ENCODE results near the gene LGALS1.
A peak's percentile ranks its signal among the peaks of the same experiment; 100 is the strongest.

The LGALS1 gene

GRCh38 chr22:37674951-37675929 lies at the start of gene LGALS1:
LGALS1 (plus strand) TSS chr22:37675636; CDS start chr22:37675703, 67 bp downstream.
- DNase-seq = peak; percentile 65

- no peak for DNase-seq
Observed at GRCh38 chr22:37625737-37626136, 49.7 kb upstream of the LGALS1 start.

DNA sequence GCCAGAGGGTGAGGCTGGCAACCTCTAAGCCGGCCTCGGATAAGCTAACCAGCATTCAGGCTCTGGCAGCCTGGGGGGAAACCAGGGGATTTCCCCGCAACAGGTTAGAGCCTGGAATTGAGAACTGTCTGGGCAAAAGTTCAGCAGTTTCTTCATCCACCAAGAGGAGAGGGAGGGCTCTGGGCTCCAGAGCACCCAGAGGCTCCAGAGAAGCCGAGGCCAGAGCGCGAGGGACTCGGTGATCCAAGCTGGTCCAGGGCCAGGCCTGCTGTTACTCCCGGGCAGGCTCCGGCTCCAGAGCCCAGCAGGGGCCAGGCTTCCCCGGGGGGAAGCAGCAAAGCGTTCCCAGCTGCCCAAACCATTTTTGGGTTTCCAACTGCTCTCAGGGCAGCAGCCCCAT lies 49.3 kb upstream of the LGALS1 start:
- no peak for DNase-seq

DNA sequence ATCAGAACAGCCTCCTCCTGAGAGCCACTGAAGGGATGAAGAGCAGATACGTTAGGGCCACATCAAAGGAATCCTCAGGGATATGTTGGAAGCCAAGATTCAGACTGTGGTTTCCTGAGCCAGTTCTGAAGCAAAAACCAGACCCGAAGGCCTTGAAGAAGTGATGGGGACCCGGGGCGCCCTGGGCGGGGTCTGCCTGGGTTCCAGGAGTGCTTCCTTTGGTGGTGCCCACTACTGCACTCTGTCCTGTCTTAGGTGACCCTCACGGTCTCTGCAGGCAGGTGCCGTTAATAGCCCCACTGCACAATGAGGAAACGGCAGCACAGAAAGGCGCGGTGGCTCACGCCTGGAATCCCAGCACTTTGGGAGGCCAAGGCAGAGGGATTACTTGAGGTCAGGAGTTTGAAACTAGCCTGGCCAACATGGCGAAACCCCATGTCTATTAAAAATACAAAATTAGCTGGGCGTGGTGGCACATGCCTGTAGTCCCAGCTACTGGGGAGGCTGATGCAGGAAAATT lies 48.8 kb upstream of the LGALS1 start:
- no peak for DNase-seq

GRCh38 chr22:37627121-37627520 lies 48.3 kb upstream of the LGALS1 start:
- DNase-seq = no peak

DNA sequence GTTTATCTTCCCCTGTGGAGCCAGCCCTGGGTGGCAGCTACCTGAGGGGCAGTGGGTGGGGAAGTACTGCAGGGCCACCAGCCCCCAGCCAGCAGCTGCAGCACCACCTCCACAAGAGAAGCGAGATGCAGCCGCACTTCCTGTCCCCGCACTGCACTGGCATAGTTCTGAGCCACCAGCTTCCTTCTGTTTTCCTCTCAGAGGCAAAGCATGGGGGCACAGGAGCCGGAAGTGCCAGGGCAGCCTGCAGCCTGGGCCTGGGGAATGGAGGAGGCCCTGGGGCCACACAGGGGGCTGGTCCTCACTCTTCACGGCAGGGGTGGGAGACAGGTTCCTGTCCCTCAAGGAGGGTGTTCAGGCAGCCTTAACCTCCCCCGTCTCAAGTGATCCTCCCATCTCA lies 47.9 kb upstream of the LGALS1 start:
- no peak for DNase-seq

- no peak for DNase-seq
Observed at GRCh38 chr22:37628830-37629229, 46.6 kb upstream of the LGALS1 start.

DNA sequence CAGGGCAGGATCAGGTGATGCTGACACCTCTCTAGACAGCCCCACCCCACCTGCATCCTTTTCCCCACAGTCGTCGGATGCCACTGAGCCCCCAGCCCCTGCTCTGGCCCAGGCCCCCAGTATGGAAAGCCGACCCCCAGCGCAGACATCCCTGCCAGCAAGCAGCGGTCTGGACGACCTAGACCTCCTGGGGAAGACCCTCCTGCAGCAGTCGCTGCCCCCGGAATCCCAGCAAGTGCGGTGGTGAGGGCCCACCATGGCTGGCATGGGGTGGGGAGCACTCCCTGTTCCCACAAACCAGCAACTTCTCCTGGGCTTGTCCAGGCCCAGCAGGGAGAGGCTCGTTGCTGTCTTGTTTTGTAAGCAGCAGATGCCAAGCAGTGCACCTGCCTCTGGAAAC lies 45.5 kb upstream of the LGALS1 start:
- DNase-seq = no peak

DNA sequence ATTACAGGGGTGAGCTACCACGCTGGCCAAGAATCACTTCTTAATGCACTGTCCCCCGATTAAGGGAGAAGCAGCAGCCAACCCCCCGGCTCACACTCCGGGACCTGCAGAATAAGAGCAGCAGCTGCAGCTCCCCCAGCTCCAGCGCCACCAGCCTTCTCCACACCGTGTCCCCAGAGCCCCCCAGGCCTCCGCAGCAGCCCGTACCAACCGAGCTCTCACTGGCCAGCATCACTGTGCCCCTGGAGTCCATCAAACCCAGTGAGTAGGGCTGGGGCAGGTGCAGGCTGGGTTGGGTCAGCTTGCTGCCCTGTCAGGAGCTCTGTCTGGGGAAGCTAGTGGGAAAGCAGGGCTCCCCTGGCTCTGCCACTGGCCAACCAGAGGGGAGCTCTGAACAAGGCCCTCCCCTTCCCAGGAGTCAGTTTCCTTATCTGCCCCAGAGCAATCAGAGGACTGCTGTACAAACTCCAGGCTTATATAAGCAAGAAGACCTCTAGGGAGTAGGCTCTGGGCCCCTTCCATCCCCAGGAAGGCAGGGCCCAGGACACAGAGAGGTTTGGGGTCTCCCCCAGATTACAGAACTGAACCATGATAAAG lies 44.5 kb upstream of the LGALS1 start:
- no peak for DNase-seq

DNA sequence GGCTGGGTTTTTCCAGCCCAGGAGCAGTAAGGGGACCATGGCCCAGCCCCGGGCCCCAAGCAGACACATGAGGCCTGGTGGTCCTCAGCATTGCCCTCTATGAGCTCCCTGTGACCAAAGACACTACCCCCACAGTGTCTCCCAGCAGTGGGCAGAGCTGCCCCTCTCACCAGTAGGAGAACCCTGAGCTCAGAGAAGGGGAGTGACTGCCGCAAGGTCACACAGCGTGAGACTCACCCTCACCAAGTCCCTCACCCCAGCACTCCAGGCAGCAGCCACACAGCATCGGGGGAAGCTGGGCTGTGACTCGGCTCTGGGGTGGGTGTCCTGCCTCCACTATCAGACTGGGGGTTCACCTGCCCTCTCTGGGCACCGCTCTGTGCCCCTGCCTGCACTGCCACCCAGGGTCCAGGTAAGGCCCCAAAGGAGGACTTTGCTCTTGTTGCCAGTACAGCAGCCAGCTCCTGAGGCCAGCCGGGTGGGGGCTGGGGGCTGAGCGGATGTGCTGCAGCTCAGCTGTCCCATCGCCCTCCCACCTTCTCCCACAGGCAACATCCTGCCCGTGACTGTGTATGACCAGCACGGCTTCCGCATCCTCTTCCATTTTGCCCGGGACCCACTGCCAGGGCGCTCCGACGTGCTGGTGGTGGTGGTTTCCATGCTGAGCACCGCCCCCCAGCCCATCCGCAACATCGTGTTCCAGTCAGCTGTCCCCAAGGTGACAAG lies 43.8 kb upstream of the LGALS1 start:
- DNase-seq = no peak

GRCh38 chr22:37632174-37633088 lies 43.0 kb upstream of the LGALS1 start:
- DNase-seq = no peak

GRCh38 chr22:37633089-37633624 lies 42.3 kb upstream of the LGALS1 start:
- no peak for DNase-seq

DNA sequence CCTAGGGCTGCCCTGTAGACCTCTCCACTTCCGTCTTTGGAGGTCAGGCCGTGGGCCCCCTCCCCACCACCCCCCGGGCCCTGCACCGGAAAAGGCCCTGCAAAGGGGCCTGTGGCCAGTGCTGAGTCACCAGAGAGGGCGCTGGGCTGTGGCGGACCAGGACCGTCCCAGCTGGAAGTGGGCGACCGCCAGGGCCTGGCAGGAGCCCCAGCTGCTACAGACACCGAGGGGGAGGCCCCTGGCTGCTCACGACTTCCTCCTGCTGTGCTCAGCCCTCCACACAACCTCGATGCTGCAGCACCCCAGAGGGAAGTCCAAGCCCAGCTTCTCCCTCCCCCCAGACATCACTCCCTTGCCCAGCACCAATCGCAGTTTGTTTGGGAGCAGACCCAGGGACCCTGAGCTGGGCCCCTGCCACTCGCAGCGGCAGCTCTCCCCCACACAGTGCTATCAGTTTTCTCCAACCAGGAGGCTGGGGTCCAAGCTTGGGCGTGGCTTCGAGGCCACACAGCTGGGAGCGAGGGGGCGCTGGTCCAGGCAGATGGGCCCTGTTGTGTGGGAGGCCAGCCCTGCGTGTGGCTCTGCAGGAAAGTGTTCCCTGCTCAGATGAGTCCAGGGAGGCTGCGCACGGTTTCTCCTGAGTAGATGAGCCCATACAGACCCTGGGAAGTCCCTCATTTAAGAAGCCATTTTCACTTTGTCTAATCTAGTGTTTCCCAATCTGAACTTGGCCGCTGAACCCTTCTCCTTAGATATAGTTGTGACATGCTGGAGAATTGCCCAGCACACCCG lies 41.6 kb upstream of the LGALS1 start:
- DNase-seq = no peak

DNA sequence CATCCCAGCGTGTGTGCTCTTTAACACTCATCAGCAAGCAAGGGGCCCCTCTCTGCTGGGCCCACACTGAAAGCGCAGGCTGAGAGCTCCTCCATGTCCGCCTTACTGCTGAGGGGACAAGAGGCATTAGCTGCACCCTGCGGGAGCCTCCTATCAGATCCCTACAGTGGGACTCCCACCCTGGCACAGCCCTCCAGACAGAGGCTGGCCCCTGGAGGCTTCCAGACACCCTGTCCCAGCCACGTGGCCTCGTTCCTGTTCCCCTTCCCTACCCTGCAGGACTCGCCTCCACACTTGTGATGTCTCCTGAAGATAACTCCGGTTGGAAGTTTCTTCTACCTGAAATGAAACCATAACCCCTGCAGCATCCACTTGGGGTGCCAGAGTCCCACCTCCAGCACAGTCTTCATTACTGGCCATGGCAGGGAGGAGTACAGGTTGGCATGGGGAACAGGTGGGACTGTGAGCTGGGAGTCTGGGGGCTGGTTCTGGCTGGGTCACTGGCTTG lies 41.0 kb upstream of the LGALS1 start:
- DNase-seq = no peak

- no peak for DNase-seq
Observed at GRCh38 chr22:37635157-37635556, 40.3 kb upstream of the LGALS1 start.

GRCh38 chr22:37636186-37636948 lies 39.1 kb upstream of the LGALS1 start:
- DNase-seq = no peak

DNA sequence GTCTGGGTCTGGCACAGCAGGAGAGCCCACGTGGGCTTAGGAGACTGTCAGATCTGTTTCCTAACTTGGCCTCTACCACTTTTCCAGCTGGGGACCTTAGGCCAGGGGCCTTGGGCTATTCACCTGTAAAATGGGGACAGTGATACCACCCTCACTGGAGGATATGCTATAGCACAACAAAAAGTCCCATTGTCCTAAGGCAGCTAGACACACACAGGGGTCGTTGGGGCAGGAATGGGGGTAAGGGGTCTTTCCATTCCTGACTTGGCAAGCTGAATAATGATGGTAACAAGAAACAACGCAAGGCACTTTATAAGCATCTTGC lies 38.5 kb upstream of the LGALS1 start:
- no peak for DNase-seq

DNA sequence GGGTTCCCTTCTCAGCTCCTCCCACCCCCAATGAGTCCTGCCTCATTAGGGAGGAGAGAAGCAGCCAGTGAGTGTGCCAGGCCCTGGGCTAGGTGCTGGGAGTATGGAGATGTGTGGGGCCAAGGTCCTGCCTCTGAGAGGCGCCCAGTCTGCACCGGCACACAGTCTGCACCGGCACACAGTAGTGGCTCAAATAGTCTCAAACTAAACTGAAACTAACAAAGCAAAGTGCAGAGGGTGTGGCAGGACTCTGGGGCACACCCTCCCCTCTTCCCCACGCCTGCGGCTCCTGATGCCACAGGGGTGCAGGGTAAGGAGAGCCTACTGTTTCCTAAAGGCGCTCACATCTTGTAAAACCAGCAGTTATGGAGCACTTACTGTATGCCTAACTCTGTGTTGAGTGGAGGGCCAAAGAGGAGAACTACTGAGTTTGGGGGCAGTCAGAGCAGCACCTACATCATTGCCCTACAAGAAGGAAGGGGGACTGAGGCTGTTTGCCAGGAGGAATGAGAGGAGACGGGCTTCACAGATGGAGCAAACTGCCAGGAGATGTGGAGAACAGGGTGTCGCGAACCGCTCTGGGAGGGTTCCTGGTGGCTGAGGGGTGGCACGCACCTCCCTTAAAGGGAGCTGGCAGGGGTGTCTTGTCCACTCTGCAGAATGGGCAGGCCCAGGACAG lies 36.9 kb upstream of the LGALS1 start:
- no peak for DNase-seq

- peak; percentile 21 for DNase-seq
Observed at GRCh38 chr22:37639070-37639760, 36.2 kb upstream of the LGALS1 start, which contains the start of gene SH3BP1. SH3BP1 (plus strand) TSS chr22:37639669; CDS start chr22:37639788, 119 bp downstream.

All from NCI-H345 (cell line).